ENCODE data around the gene KIAA1328. TPM values are rescaled to one million over a fixed set of nuclear protein-coding genes. Genes with fewer than 3 reads are reported as not detected.

The KIAA1328 gene
- total RNA-seq, 1 donor from 2014 or later = 17.2 TPM

GRCh38 chr18:36974686-36975085 lies 145.8 kb downstream of the KIAA1328 start:
- no peak for DNase-seq (ENCODE audit: extremely low spot score in 2 of 2)
- Histone ChIP-seq H3K9me3 (no peaks in the 10 kb centered on the region), H3K36me3 (no peaks in the 10 kb centered on the region), H3K4me1 (no peaks in the 10 kb centered on the region), H3K27ac (no peak overlapping the region), H3K4me3 (no peak overlapping the region), H3K27me3 (no peaks in the 10 kb centered on the region)
- TF ChIP-seq POLR2AphosphoS5 (IDR thresholded peaks at IDR 0.05; ENCODE audit: insufficient read depth in 1 of 2, low read depth in 1 of 2) (no peak), POLR2A (IDR thresholded peaks at IDR 0.05) (no peak), CTCF (IDR thresholded peaks at IDR 0.05) (no peak)
- intact Hi-C loops (cut with DNase I) = no loop called here

GRCh38 chr18:36977121-36977520 lies 148.2 kb downstream of the KIAA1328 start:
- Histone ChIP-seq H3K9me3 (no peaks in the 10 kb centered on the region), H3K27ac (no peak overlapping the region), H3K36me3 (no peaks in the 10 kb centered on the region), H3K4me3 (no peak overlapping the region), H3K4me1 (no peaks in the 10 kb centered on the region), H3K27me3 (no peaks in the 10 kb centered on the region)
- intact Hi-C loops (cut with DNase I) = no loop called here
- TF ChIP-seq POLR2AphosphoS5 (IDR thresholded peaks at IDR 0.05; ENCODE audit: insufficient read depth in 1 of 2, low read depth in 1 of 2) = no peak
- TF ChIP-seq POLR2A (IDR thresholded peaks at IDR 0.05) = no peak
- TF ChIP-seq CTCF (IDR thresholded peaks at IDR 0.05) = no peak
- no peak for DNase-seq (ENCODE audit: extremely low spot score in 2 of 2)

GRCh38 chr18:36993068-36993467 lies 164.1 kb downstream of the KIAA1328 start:
- Histone ChIP-seq H3K27me3 (no peaks in the 10 kb centered on the region), H3K27ac (no peak overlapping the region), H3K4me3 (no peak overlapping the region), H3K9me3 (no peaks in the 10 kb centered on the region), H3K36me3 (no peaks in the 10 kb centered on the region), H3K4me1 (no peaks in the 10 kb centered on the region)
- no peak for DNase-seq (ENCODE audit: extremely low spot score in 2 of 2)
- TF ChIP-seq POLR2AphosphoS5 (IDR thresholded peaks at IDR 0.05; ENCODE audit: insufficient read depth in 1 of 2, low read depth in 1 of 2) (no peak), CTCF (IDR thresholded peaks at IDR 0.05) (no peak)
- intact Hi-C loops (cut with DNase I) = no loop called here

GRCh38 chr18:37006742-37007141 lies 177.8 kb downstream of the KIAA1328 start:
- no peak for DNase-seq (ENCODE audit: extremely low spot score in 2 of 2)
- no peaks in the 10 kb centered on the region for H3K4me1 ChIP-seq
- no peak overlapping the region for H3K4me3 ChIP-seq
- no peaks in the 10 kb centered on the region for H3K9me3 ChIP-seq
- no peak for TF ChIP-seq POLR2AphosphoS5 (IDR thresholded peaks at IDR 0.05; ENCODE audit: insufficient read depth in 1 of 2, low read depth in 1 of 2)
- intact Hi-C loops (cut with DNase I) = no loop called here
- H3K27ac ChIP-seq = no peak overlapping the region
- H3K36me3 ChIP-seq = no peaks in the 10 kb centered on the region
- H3K27me3 ChIP-seq = no peaks in the 10 kb centered on the region

- Histone ChIP-seq H3K9me3 (peaks cover 2% of the 10 kb centered on the region), H3K4me1 (no peaks in the 10 kb centered on the region), H3K36me3 (no peaks in the 10 kb centered on the region), H3K27ac (no peak overlapping the region), H3K27me3 (no peaks in the 10 kb centered on the region), H3K4me3 (no peak overlapping the region)
- intact Hi-C loops (cut with DNase I) = no loop called here
- no peak for TF ChIP-seq POLR2A (IDR thresholded peaks at IDR 0.05)
- TF ChIP-seq CTCF (IDR thresholded peaks at IDR 0.05) = no peak
- no peak for TF ChIP-seq POLR2AphosphoS5 (IDR thresholded peaks at IDR 0.05; ENCODE audit: insufficient read depth in 1 of 2, low read depth in 1 of 2)
- no peak for DNase-seq (ENCODE audit: extremely low spot score in 2 of 2)
Observed at GRCh38 chr18:37012452-37012851, 183.5 kb downstream of the KIAA1328 start.

All from vagina (tissue), 2 donors.